ENCODE measurements around the gene RAPGEF2. TPM values are rescaled to one million over a fixed set of nuclear protein-coding genes. Genes with fewer than 3 reads are reported as not detected.

The RAPGEF2 gene
- total and polyA plus RNA-seq, 2 experiments from 2014 or later: 10.2 to 63.1 TPM

DNA sequence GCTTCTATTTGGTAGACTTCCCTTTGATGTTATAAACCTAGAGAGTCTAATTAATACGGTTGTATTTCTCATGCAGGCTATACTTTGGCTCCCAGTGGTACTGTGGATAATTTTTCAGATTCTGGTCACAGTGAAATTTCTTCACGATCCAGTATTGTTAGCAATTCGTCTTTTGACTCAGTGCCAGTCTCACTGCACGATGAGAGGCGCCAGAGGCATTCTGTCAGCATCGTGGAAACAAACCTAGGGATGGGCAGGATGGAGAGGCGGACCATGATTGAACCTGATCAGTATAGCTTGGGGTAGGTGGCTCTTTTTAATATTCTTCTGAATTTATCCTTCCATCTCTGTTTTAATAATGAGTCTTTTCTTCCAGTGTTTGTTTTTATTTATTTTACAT, 249.7 kb downstream of the RAPGEF2 start (continued):
- TF ChIP-seq, protein P1, sequence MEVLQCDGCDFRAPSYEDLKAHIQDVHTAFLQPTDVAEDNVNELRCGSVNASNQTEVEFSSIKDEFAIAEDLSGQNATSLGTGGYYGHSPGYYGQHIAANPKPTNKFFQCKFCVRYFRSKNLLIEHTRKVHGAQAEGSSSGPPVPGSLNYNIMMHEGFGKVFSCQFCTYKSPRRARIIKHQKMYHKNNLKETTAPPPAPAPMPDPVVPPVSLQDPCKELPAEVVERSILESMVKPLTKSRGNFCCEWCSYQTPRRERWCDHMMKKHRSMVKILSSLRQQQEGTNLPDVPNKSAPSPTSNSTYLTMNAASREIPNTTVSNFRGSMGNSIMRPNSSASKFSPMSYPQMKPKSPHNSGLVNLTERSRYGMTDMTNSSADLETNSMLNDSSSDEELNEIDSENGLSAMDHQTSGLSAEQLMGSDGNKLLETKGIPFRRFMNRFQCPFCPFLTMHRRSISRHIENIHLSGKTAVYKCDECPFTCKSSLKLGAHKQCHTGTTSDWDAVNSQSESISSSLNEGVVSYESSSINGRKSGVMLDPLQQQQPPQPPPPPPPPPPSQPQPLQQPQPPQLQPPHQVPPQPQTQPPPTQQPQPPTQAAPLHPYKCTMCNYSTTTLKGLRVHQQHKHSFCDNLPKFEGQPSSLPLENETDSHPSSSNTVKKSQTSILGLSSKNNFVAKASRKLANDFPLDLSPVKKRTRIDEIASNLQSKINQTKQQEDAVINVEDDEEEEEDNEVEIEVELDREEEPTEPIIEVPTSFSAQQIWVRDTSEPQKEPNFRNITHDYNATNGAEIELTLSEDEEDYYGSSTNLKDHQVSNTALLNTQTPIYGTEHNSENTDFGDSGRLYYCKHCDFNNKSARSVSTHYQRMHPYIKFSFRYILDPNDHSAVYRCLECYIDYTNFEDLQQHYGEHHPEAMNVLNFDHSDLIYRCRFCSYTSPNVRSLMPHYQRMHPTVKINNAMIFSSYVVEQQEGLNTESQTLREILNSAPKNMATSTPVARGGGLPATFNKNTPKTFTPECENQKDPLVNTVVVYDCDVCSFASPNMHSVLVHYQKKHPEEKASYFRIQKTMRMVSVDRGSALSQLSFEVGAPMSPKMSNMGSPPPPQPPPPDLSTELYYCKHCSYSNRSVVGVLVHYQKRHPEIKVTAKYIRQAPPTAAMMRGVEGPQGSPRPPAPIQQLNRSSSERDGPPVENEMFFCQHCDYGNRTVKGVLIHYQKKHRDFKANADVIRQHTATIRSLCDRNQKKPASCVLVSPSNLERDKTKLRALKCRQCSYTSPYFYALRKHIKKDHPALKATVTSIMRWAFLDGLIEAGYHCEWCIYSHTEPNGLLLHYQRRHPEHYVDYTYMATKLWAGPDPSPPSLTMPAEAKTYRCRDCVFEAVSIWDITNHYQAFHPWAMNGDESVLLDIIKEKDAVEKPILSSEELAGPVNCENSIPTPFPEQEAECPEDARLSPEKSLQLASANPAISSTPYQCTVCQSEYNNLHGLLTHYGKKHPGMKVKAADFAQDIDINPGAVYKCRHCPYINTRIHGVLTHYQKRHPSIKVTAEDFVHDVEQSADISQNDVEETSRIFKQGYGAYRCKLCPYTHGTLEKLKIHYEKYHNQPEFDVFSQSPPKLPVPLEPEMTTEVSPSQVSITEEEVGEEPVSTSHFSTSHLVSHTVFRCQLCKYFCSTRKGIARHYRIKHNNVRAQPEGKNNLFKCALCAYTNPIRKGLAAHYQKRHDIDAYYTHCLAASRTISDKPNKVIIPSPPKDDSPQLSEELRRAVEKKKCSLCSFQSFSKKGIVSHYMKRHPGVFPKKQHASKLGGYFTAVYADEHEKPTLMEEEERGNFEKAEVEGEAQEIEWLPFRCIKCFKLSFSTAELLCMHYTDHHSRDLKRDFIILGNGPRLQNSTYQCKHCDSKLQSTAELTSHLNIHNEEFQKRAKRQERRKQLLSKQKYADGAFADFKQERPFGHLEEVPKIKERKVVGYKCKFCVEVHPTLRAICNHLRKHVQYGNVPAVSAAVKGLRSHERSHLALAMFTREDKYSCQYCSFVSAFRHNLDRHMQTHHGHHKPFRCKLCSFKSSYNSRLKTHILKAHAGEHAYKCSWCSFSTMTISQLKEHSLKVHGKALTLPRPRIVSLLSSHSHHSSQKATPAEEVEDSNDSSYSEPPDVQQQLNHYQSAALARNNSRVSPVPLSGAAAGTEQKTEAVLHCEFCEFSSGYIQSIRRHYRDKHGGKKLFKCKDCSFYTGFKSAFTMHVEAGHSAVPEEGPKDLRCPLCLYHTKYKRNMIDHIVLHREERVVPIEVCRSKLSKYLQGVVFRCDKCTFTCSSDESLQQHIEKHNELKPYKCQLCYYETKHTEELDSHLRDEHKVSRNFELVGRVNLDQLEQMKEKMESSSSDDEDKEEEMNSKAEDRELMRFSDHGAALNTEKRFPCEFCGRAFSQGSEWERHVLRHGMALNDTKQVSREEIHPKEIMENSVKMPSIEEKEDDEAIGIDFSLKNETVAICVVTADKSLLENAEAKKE (CRISPR knock-in tag; IDR thresholded peaks at IDR 0.05): no peak
- TF ChIP-seq JUNB (IDR thresholded peaks at IDR 0.05; ENCODE audit: unreplicated experiment) (no peak), ETS1 (IDR thresholded peaks at IDR 0.05) (no peak), EZH2 (IDR thresholded peaks at IDR 0.05; ENCODE audit: low read depth, unreplicated experiment) (no peak), ZNF331 (CRISPR knock-in tag; IDR thresholded peaks at IDR 0.05; ENCODE audit: low read depth) (no peak), STAT1 (IDR thresholded peaks at IDR 0.05; ENCODE audit: unreplicated experiment) (no peak)

DNA sequence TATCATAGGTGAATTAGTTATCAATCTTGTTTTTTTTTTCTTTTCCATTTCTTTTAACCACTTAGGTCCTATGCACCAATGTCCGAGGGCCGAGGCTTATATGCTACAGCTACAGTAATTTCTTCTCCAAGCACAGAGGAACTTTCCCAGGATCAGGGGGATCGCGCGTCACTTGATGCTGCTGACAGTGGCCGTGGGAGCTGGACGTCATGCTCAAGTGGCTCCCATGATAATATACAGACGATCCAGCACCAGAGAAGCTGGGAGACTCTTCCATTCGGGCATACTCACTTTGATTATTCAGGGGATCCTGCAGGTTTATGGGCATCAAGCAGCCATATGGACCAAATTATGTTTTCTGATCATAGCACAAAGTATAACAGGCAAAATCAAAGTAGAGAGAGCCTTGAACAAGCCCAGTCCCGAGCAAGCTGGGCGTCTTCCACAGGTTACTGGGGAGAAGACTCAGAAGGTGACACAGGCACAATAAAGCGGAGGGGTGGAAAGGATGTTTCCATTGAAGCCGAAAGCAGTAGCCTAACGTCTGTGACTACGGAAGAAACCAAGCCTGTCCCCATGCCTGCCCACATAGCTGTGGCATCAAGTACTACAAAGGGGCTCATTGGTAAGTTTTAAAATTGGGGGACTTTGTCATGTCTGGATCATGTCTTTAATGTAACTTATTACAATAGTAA, 250.7 kb downstream of the RAPGEF2 start:
- H3K4me3 Mint-ChIP-seq: no peak overlapping the region
- H3K4me2 ChIP-seq: no peak overlapping the region
- no peaks in the 10 kb centered on the region for H3F3A ChIP-seq (replicated peaks; ENCODE audit: low read depth)
- no peaks in the 10 kb centered on the region for H3K27me3 ChIP-seq (ENCODE audit: insufficient read depth)
- no peaks in the 10 kb centered on the region for H3K4me1 ChIP-seq (ENCODE audit: insufficient read depth)
- peaks cover 2% of the 10 kb centered on the region for H3K27me3 Mint-ChIP-seq (ENCODE audit: insufficient read depth, low read depth, poor library complexity)
- H3K9me3 Mint-ChIP-seq: no peaks in the 10 kb centered on the region; the same call in 2 of the 3 replicates
- H2AFZ ChIP-seq: no peak overlapping the region
- H3K36me3 ChIP-seq (ENCODE audit: insufficient read depth): peaks cover 7% of the 10 kb centered on the region
- no peak overlapping the region for H3K27ac Mint-ChIP-seq
- H4K20me1 ChIP-seq (replicated peaks; ENCODE audit: insufficient read depth): peaks cover 2% of the 10 kb centered on the region; the same call in 1 of the 2 replicates
- ATAC-seq (no peak), DNase-seq (ENCODE audit: low spot score) (no peak)
- H3K9me2 ChIP-seq (ENCODE audit: insufficient read depth): no peaks in the 10 kb centered on the region
- H3K4me1 Mint-ChIP-seq: no peaks in the 10 kb centered on the region
- no peak overlapping the region for H3K27ac ChIP-seq (ENCODE audit: low read depth)
- no peaks in the 10 kb centered on the region for H3K79me2 ChIP-seq (replicated peaks; ENCODE audit: insufficient read depth)
- H3K4me3 ChIP-seq: no peak overlapping the region
- peaks cover 48% of the 10 kb centered on the region for H3K36me3 Mint-ChIP-seq (ENCODE audit: low read depth)
- TF ChIP-seq ETS1 (IDR thresholded peaks at IDR 0.05) (no peak), EZH2 (IDR thresholded peaks at IDR 0.05; ENCODE audit: low read depth, unreplicated experiment) (no peak), POLR2AphosphoS5 (IDR thresholded peaks at IDR 0.05; ENCODE audit: low read depth) (no peak), CREB1 (CRISPR knock-in tag; IDR thresholded peaks at IDR 0.05; ENCODE audit: low read depth) (no peak), ZNF114 (CRISPR knock-in tag; IDR thresholded peaks at IDR 0.05) (no peak), STAT1 (IDR thresholded peaks at IDR 0.05; ENCODE audit: unreplicated experiment) (no peak), EZH2phosphoT487 (IDR thresholded peaks at IDR 0.05; ENCODE audit: unreplicated experiment) (no peak), NANOG (IDR thresholded peaks at IDR 0.05; ENCODE audit: borderline replicate concordance) (no peak)
- TF ChIP-seq, protein P2, sequence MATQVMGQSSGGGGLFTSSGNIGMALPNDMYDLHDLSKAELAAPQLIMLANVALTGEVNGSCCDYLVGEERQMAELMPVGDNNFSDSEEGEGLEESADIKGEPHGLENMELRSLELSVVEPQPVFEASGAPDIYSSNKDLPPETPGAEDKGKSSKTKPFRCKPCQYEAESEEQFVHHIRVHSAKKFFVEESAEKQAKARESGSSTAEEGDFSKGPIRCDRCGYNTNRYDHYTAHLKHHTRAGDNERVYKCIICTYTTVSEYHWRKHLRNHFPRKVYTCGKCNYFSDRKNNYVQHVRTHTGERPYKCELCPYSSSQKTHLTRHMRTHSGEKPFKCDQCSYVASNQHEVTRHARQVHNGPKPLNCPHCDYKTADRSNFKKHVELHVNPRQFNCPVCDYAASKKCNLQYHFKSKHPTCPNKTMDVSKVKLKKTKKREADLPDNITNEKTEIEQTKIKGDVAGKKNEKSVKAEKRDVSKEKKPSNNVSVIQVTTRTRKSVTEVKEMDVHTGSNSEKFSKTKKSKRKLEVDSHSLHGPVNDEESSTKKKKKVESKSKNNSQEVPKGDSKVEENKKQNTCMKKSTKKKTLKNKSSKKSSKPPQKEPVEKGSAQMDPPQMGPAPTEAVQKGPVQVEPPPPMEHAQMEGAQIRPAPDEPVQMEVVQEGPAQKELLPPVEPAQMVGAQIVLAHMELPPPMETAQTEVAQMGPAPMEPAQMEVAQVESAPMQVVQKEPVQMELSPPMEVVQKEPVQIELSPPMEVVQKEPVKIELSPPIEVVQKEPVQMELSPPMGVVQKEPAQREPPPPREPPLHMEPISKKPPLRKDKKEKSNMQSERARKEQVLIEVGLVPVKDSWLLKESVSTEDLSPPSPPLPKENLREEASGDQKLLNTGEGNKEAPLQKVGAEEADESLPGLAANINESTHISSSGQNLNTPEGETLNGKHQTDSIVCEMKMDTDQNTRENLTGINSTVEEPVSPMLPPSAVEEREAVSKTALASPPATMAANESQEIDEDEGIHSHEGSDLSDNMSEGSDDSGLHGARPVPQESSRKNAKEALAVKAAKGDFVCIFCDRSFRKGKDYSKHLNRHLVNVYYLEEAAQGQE (IDR thresholded peaks at IDR 0.05; ENCODE audit: unreplicated experiment): no peak
